Activated naive CD4-positive, alpha-beta T cell treated with anti-CD3 and anti-CD28 coated beads, Interleukin-2, amount 50 U/mL, for 24 hours (primary cell): ENCODE measurements around the gene DENND4C.

ENCODE experiments used
- H3K27ac Mint-ChIP-seq: one replicate; pipeline ENCODE4 v1.8.0; 2021; ENCODE audit warnings: mild to moderate bottlenecking, mixed read lengths
- H3K27me3 Mint-ChIP-seq: one replicate; pipeline ENCODE4 v1.8.0; 2021; ENCODE audit warnings: mixed read lengths
- H3K36me3 Mint-ChIP-seq: one replicate; pipeline ENCODE4 v1.8.0; 2021; ENCODE audit warnings: mixed read lengths
- H3K4me1 Mint-ChIP-seq: one replicate; pipeline ENCODE4 v1.8.0; 2021; ENCODE audit warnings: mixed read lengths
- H3K4me3 Mint-ChIP-seq: one replicate; pipeline ENCODE4 v1.8.0; 2021; ENCODE audit warnings: mild to moderate bottlenecking, mixed read lengths
- H3K9me3 Mint-ChIP-seq: one replicate; pipeline ENCODE4 v1.8.0; 2021; ENCODE audit warnings: mixed read lengths

Gene DENND4C

GRCh38 chr9:19281801-19282200, 51.3 kb downstream of the DENND4C start:
- H3K4me1 Mint-ChIP-seq = peaks cover 46% of the 10 kb centered on the region
- no peak overlapping the region for H3K27ac Mint-ChIP-seq

GRCh38 chr9:19283072-19283710, 52.7 kb downstream of the DENND4C start:
- peaks cover 6% of the 10 kb centered on the region for H3K36me3 Mint-ChIP-seq
- H3K27ac Mint-ChIP-seq = no peak overlapping the region
- H3K4me3 Mint-ChIP-seq = no peak overlapping the region
- H3K9me3 Mint-ChIP-seq = no peaks in the 10 kb centered on the region
- H3K4me1 Mint-ChIP-seq = peaks cover 38% of the 10 kb centered on the region
- H3K27me3 Mint-ChIP-seq = no peaks in the 10 kb centered on the region

More at GRCh38 chr9:19281801-19282200, 51.3 kb downstream of the DENND4C start:
- peaks cover 4% of the 10 kb centered on the region for H3K36me3 Mint-ChIP-seq
- no peaks in the 10 kb centered on the region for H3K9me3 Mint-ChIP-seq
- no peaks in the 10 kb centered on the region for H3K27me3 Mint-ChIP-seq
- no peak overlapping the region for H3K4me3 Mint-ChIP-seq

GRCh38 chr9:19284729-19285128, 54.2 kb downstream of the DENND4C start:
- no peak overlapping the region for H3K27ac Mint-ChIP-seq
- H3K4me1 Mint-ChIP-seq = peaks cover 38% of the 10 kb centered on the region
- peaks cover 10% of the 10 kb centered on the region for H3K36me3 Mint-ChIP-seq
- H3K9me3 Mint-ChIP-seq = no peaks in the 10 kb centered on the region
- H3K4me3 Mint-ChIP-seq = no peak overlapping the region
- H3K27me3 Mint-ChIP-seq = no peaks in the 10 kb centered on the region

- Mint-ChIP-seq H3K9me3 (no peaks in the 10 kb centered on the region), H3K36me3 (peaks cover 20% of the 10 kb centered on the region), H3K27me3 (no peaks in the 10 kb centered on the region), H3K27ac (no peak overlapping the region), H3K4me1 (peaks cover 35% of the 10 kb centered on the region), H3K4me3 (no peak overlapping the region)
These were observed 56.2 kb downstream of the DENND4C start for GRCh38 chr9:19286634-19287188.

- H3K27ac Mint-ChIP-seq = no peak overlapping the region
- H3K4me3 Mint-ChIP-seq = no peak overlapping the region
- H3K4me1 Mint-ChIP-seq = peaks cover 29% of the 10 kb centered on the region
- H3K9me3 Mint-ChIP-seq = no peaks in the 10 kb centered on the region
- no peaks in the 10 kb centered on the region for H3K27me3 Mint-ChIP-seq
- H3K36me3 Mint-ChIP-seq = peaks cover 20% of the 10 kb centered on the region
These were observed 57.6 kb downstream of the DENND4C start for GRCh38 chr9:19288081-19288480.

- no peak overlapping the region for H3K27ac Mint-ChIP-seq
- H3K9me3 Mint-ChIP-seq = no peaks in the 10 kb centered on the region
- H3K36me3 Mint-ChIP-seq = peaks cover 24% of the 10 kb centered on the region
- no peaks in the 10 kb centered on the region for H3K27me3 Mint-ChIP-seq
- peaks cover 10% of the 10 kb centered on the region for H3K4me1 Mint-ChIP-seq
- H3K4me3 Mint-ChIP-seq = no peak overlapping the region
These were observed 59.6 kb downstream of the DENND4C start for GRCh38 chr9:19290103-19290502.

- Mint-ChIP-seq H3K4me1 (no peaks in the 10 kb centered on the region), H3K27ac (no peak overlapping the region), H3K4me3 (no peak overlapping the region), H3K36me3 (peaks cover 25% of the 10 kb centered on the region), H3K9me3 (no peaks in the 10 kb centered on the region), H3K27me3 (no peaks in the 10 kb centered on the region)
These were observed 63.7 kb downstream of the DENND4C start for GRCh38 chr9:19294219-19294618.

- Mint-ChIP-seq H3K27me3 (no peaks in the 10 kb centered on the region), H3K9me3 (no peaks in the 10 kb centered on the region), H3K4me3 (no peak overlapping the region), H3K27ac (no peak overlapping the region), H3K4me1 (no peaks in the 10 kb centered on the region), H3K36me3 (peaks cover 27% of the 10 kb centered on the region)
These were observed 68.0 kb downstream of the DENND4C start for GRCh38 chr9:19298436-19299000.

- H3K27ac Mint-ChIP-seq = no peak overlapping the region
- no peaks in the 10 kb centered on the region for H3K27me3 Mint-ChIP-seq
- H3K9me3 Mint-ChIP-seq = no peaks in the 10 kb centered on the region
- peaks cover 25% of the 10 kb centered on the region for H3K36me3 Mint-ChIP-seq
- H3K4me1 Mint-ChIP-seq = no peaks in the 10 kb centered on the region
- H3K4me3 Mint-ChIP-seq = no peak overlapping the region
These were observed 72.7 kb downstream of the DENND4C start for GRCh38 chr9:19303216-19303615.

GRCh38 chr9:19306568-19306967, 76.1 kb downstream of the DENND4C start:
- no peak overlapping the region for H3K27ac Mint-ChIP-seq
- no peaks in the 10 kb centered on the region for H3K4me1 Mint-ChIP-seq
- no peaks in the 10 kb centered on the region for H3K27me3 Mint-ChIP-seq
- H3K36me3 Mint-ChIP-seq = peaks cover 20% of the 10 kb centered on the region
- H3K4me3 Mint-ChIP-seq = no peak overlapping the region
- H3K9me3 Mint-ChIP-seq = no peaks in the 10 kb centered on the region

- no peak overlapping the region for H3K4me3 Mint-ChIP-seq
- H3K36me3 Mint-ChIP-seq = peaks cover 15% of the 10 kb centered on the region
- no peak overlapping the region for H3K27ac Mint-ChIP-seq
- H3K4me1 Mint-ChIP-seq = no peaks in the 10 kb centered on the region
- no peaks in the 10 kb centered on the region for H3K27me3 Mint-ChIP-seq
- H3K9me3 Mint-ChIP-seq = no peaks in the 10 kb centered on the region
These were observed 79.8 kb downstream of the DENND4C start for GRCh38 chr9:19310246-19310645.

- Mint-ChIP-seq H3K9me3 (no peaks in the 10 kb centered on the region), H3K27me3 (no peaks in the 10 kb centered on the region), H3K4me1 (no peaks in the 10 kb centered on the region), H3K27ac (peak overlapping the region; percentile 71), H3K36me3 (peaks cover 7% of the 10 kb centered on the region), H3K4me3 (no peak overlapping the region)
These were observed 83.1 kb downstream of the DENND4C start for GRCh38 chr9:19313573-19313972.

- Mint-ChIP-seq H3K4me3 (no peak overlapping the region), H3K27me3 (no peaks in the 10 kb centered on the region), H3K4me1 (no peaks in the 10 kb centered on the region), H3K36me3 (peaks cover 8% of the 10 kb centered on the region), H3K9me3 (no peaks in the 10 kb centered on the region), H3K27ac (no peak overlapping the region)
These were observed 90.0 kb downstream of the DENND4C start for GRCh38 chr9:19320495-19320894.

GRCh38 chr9:19331877-19332276, 101.4 kb downstream of the DENND4C start:
- Mint-ChIP-seq H3K4me3 (no peak overlapping the region), H3K9me3 (no peaks in the 10 kb centered on the region), H3K27ac (no peak overlapping the region), H3K4me1 (no peaks in the 10 kb centered on the region), H3K36me3 (peaks cover 13% of the 10 kb centered on the region), H3K27me3 (no peaks in the 10 kb centered on the region)

- Mint-ChIP-seq H3K27me3 (no peaks in the 10 kb centered on the region), H3K36me3 (peaks cover 13% of the 10 kb centered on the region), H3K27ac (no peak overlapping the region), H3K4me1 (no peaks in the 10 kb centered on the region), H3K4me3 (no peak overlapping the region), H3K9me3 (no peaks in the 10 kb centered on the region)
These were observed 105.7 kb downstream of the DENND4C start for GRCh38 chr9:19336166-19336565.

GRCh38 chr9:19342947-19343346, 112.5 kb downstream of the DENND4C start:
- H3K27ac Mint-ChIP-seq = no peak overlapping the region
- H3K4me1 Mint-ChIP-seq = no peaks in the 10 kb centered on the region
- no peak overlapping the region for H3K4me3 Mint-ChIP-seq
- no peaks in the 10 kb centered on the region for H3K9me3 Mint-ChIP-seq
- H3K36me3 Mint-ChIP-seq = peaks cover 11% of the 10 kb centered on the region
- H3K27me3 Mint-ChIP-seq = no peaks in the 10 kb centered on the region
